Astrocyte (in vitro differentiated cells and primary cell): ENCODE measurements around the gene TUBA4B. TPM values are rescaled to one million over a fixed set of nuclear protein-coding genes. Genes with fewer than 3 reads are reported as not detected.

Experiments used
- DNase-seq: peaks from one replicate; pipeline ENCODE4 v3.0.0-alpha.2; 2010; ENCODE audit warnings: low read depth
- FAIRE-seq: peaks from 2 replicates; lab custom pipeline; 2011; peaks lifted over from hg19 to GRCh38; lab: Jason Lieb, UNC
- H2AFZ ChIP-seq: 2 replicates; pipeline ENCODE4 v1.6.0; 2012; ENCODE audit warnings: low read depth, low read length, inconsistent platforms
- H3K27ac ChIP-seq: 2 replicates; pipeline ENCODE4 v1.5.1; 2011; ENCODE audit warnings: low read depth, low read length, inconsistent platforms
- H3K27me3 ChIP-seq: 2 replicates; pipeline ENCODE4 v1.6.0; 2011; ENCODE audit warnings: low read length, inconsistent platforms; ENCODE audit not compliant: insufficient read depth
- H3K36me3 ChIP-seq: 2 replicates; pipeline ENCODE4 v1.5.1; 2011; ENCODE audit warnings: low read length, inconsistent platforms; ENCODE audit not compliant: insufficient read depth
- H3K4me1 ChIP-seq: 2 replicates; pipeline ENCODE4 v1.5.1; 2011; ENCODE audit warnings: low read length, inconsistent platforms; ENCODE audit not compliant: insufficient read depth
- H3K4me2 ChIP-seq: 2 replicates; pipeline ENCODE4 v1.6.0; 2012; ENCODE audit warnings: low read length, inconsistent platforms
- H3K4me3 ChIP-seq: 2 replicates; pipeline ENCODE4 v1.5.1; 2011; ENCODE audit warnings: low read depth, mild to moderate bottlenecking, low read length, inconsistent platforms; ENCODE audit not compliant: insufficient read depth
- H3K79me2 ChIP-seq: 2 replicates; pipeline ENCODE4 v1.6.0; 2012; ENCODE audit warnings: mild to moderate bottlenecking, low read length, inconsistent platforms; ENCODE audit not compliant: insufficient read depth
- H3K9ac ChIP-seq: 2 replicates; pipeline ENCODE4 v1.6.0; 2012; ENCODE audit warnings: mild to moderate bottlenecking, low read length, inconsistent platforms
- H3K9me3 ChIP-seq: 2 replicates; pipeline ENCODE4 v1.5.1; 2012; ENCODE audit warnings: low read depth, mild to moderate bottlenecking, low read length, inconsistent platforms; ENCODE audit not compliant: insufficient read depth
- H4K20me1 ChIP-seq: 2 replicates; pipeline ENCODE4 v1.6.0; 2012; ENCODE audit warnings: low read length, inconsistent platforms; ENCODE audit not compliant: insufficient read depth
- H3K27ac Mint-ChIP-seq: one replicate; pipeline ENCODE4 v1.8.0; 2021; ENCODE audit warnings: mild to moderate bottlenecking, mixed read lengths; ENCODE audit not compliant: unreplicated experiment
- H3K27me3 Mint-ChIP-seq: one replicate; pipeline ENCODE4 v1.8.0; 2021; ENCODE audit warnings: low read depth, mixed read lengths; ENCODE audit not compliant: unreplicated experiment
- H3K36me3 Mint-ChIP-seq: one replicate; pipeline ENCODE4 v1.8.0; 2021; ENCODE audit warnings: low read depth, mixed read lengths; ENCODE audit not compliant: unreplicated experiment
- H3K4me1 Mint-ChIP-seq: one replicate; pipeline ENCODE4 v1.8.0; 2021; ENCODE audit warnings: low read depth, mixed read lengths; ENCODE audit not compliant: unreplicated experiment
- H3K4me3 Mint-ChIP-seq: one replicate; pipeline ENCODE4 v1.8.0; 2021; ENCODE audit warnings: mild to moderate bottlenecking, moderate library complexity, mixed read lengths; ENCODE audit not compliant: unreplicated experiment
- H3K9me3 Mint-ChIP-seq: one replicate; pipeline ENCODE4 v1.8.0; 2021; ENCODE audit warnings: mild to moderate bottlenecking, mixed read lengths; ENCODE audit not compliant: unreplicated experiment
- CTCF ChIP-seq: IDR thresholded peaks from 2 replicates; pipeline ENCODE4 v1.5.1; 2011; ENCODE audit warnings: low read depth, mild to moderate bottlenecking, inconsistent platforms, low read length, moderate library complexity; ENCODE audit not compliant: insufficient read depth
- EZH2 ChIP-seq: IDR thresholded peaks from 2 replicates; pipeline ENCODE4 v1.6.1; 2012; ENCODE audit warnings: mild to moderate bottlenecking, low read length, inconsistent platforms; ENCODE audit not compliant: insufficient read depth
- total RNA-seq: library from RNA; stranded (reverse); gene quantifications from 2 replicates; pipeline ENCODE4 v1.2.1, GENCODE V29; 2021

Gene TUBA4B
- total RNA-seq, 1 donor from 2014 or later: not detected

- peaks cover 1% of the 10 kb centered on the region for H4K20me1 ChIP-seq
- no peak overlapping the region for H3K4me3 ChIP-seq
- H3K4me2 ChIP-seq: no peak overlapping the region
- H3K9ac ChIP-seq: no peak overlapping the region
- DNase-seq (no peak), FAIRE-seq (no peak)
- no peak overlapping the region for H3K4me3 Mint-ChIP-seq
- peaks cover 17% of the 10 kb centered on the region for H3K4me1 ChIP-seq
- H3K9me3 ChIP-seq: no peaks in the 10 kb centered on the region
- H3K27ac Mint-ChIP-seq: peak overlapping the region; percentile 4
- no peak overlapping the region for H2AFZ ChIP-seq
- no peaks in the 10 kb centered on the region for H3K9me3 Mint-ChIP-seq
- peaks cover 8% of the 10 kb centered on the region for H3K79me2 ChIP-seq
- TF ChIP-seq EZH2 (no peak), CTCF (no peak)
- peaks cover 6% of the 10 kb centered on the region for H3K4me1 Mint-ChIP-seq
- no peaks in the 10 kb centered on the region for H3K27me3 ChIP-seq
- H3K27me3 Mint-ChIP-seq: no peaks in the 10 kb centered on the region
- no peak overlapping the region for H3K27ac ChIP-seq
- H3K36me3 ChIP-seq: peaks cover 7% of the 10 kb centered on the region
- peaks cover 21% of the 10 kb centered on the region for H3K36me3 Mint-ChIP-seq
Measured at GRCh38 chr2:219214141-219214540, 38.9 kb upstream of the TUBA4B start.

- DNase-seq (no peak), FAIRE-seq (no peak)
- Histone ChIP-seq H3K4me3 (no peak overlapping the region), H3K9me3 (no peaks in the 10 kb centered on the region), H2AFZ (no peak overlapping the region), H3K27me3 (no peaks in the 10 kb centered on the region), H3K9ac (no peak overlapping the region), H3K4me2 (no peak overlapping the region), H3K27ac (no peak overlapping the region), H4K20me1 (peaks cover 8% of the 10 kb centered on the region), H3K36me3 (peaks cover 7% of the 10 kb centered on the region), H3K79me2 (peaks cover 8% of the 10 kb centered on the region), H3K4me1 (peaks cover 23% of the 10 kb centered on the region)
- Mint-ChIP-seq H3K36me3 (peaks cover 21% of the 10 kb centered on the region), H3K4me3 (no peak overlapping the region), H3K27me3 (no peaks in the 10 kb centered on the region), H3K4me1 (peaks cover 6% of the 10 kb centered on the region), H3K9me3 (no peaks in the 10 kb centered on the region), H3K27ac (peak overlapping the region; percentile 9)
- TF ChIP-seq EZH2: no peak
- no peak for TF ChIP-seq CTCF
Measured at GRCh38 chr2:219214786-219215185, 38.3 kb upstream of the TUBA4B start.

- Histone ChIP-seq H4K20me1 (peaks cover 10% of the 10 kb centered on the region), H3K4me1 (peaks cover 23% of the 10 kb centered on the region), H3K27ac (no peak overlapping the region), H3K36me3 (peaks cover 7% of the 10 kb centered on the region), H3K4me3 (no peak overlapping the region), H3K4me2 (no peak overlapping the region), H3K9me3 (no peaks in the 10 kb centered on the region), H3K79me2 (peaks cover 8% of the 10 kb centered on the region), H3K9ac (no peak overlapping the region), H2AFZ (no peak overlapping the region), H3K27me3 (no peaks in the 10 kb centered on the region)
- no peak for TF ChIP-seq CTCF
- Mint-ChIP-seq H3K27me3 (no peaks in the 10 kb centered on the region), H3K4me1 (peaks cover 6% of the 10 kb centered on the region), H3K27ac (no peak overlapping the region), H3K4me3 (no peak overlapping the region), H3K9me3 (no peaks in the 10 kb centered on the region), H3K36me3 (peaks cover 25% of the 10 kb centered on the region)
- DNase-seq: no peak
- no peak for FAIRE-seq
Measured at GRCh38 chr2:219215871-219216534, 37.0 kb upstream of the TUBA4B start.
